Measurements from ENCODE around the gene CNTNAP2. TPM values are rescaled to one million over a fixed set of nuclear protein-coding genes. Genes with fewer than 3 reads are reported as not detected.

The CNTNAP2 gene
- total RNA-seq, 1 donor from 2014 or later = under 0.01 TPM

GRCh38 chr7:146736446-146737190 is 620.0 kb downstream of the CNTNAP2 start:
- DNase-seq (ENCODE audit: extremely low read depth, low read depth, low spot score) = no peak

- no peak for DNase-seq (ENCODE audit: extremely low read depth, low read depth, low spot score)
These were observed 623.4 kb downstream of the CNTNAP2 start for GRCh38 chr7:146740039-146740438.

- DNase-seq (ENCODE audit: extremely low read depth, low read depth, low spot score) = no peak
These were observed 625.3 kb downstream of the CNTNAP2 start for GRCh38 chr7:146741911-146742310.

GRCh38 chr7:146754385-146754784 is 637.8 kb downstream of the CNTNAP2 start:
- no peak for DNase-seq (ENCODE audit: extremely low read depth, low read depth, low spot score)

GRCh38 chr7:146755585-146755984 is 639.0 kb downstream of the CNTNAP2 start:
- DNase-seq (ENCODE audit: extremely low read depth, low read depth, low spot score) = no peak

- DNase-seq (ENCODE audit: extremely low read depth, low read depth, low spot score) = no peak
These were observed 647.9 kb downstream of the CNTNAP2 start for GRCh38 chr7:146764458-146764857.

- no peak for DNase-seq (ENCODE audit: extremely low read depth, low read depth, low spot score)
These were observed 652.4 kb downstream of the CNTNAP2 start for GRCh38 chr7:146768957-146769356.

GRCh38 chr7:146772601-146773000 is 656.0 kb downstream of the CNTNAP2 start:
- DNase-seq (ENCODE audit: extremely low read depth, low read depth, low spot score) = no peak

GRCh38 chr7:146773506-146773905 is 656.9 kb downstream of the CNTNAP2 start:
- no peak for DNase-seq (ENCODE audit: extremely low read depth, low read depth, low spot score)

GRCh38 chr7:146781352-146782116 is 664.9 kb downstream of the CNTNAP2 start:
- no peak for DNase-seq (ENCODE audit: extremely low read depth, low read depth, low spot score)

GRCh38 chr7:146787266-146787665 is 670.7 kb downstream of the CNTNAP2 start:
- DNase-seq (ENCODE audit: extremely low read depth, low read depth, low spot score) = no peak

GRCh38 chr7:146788008-146788407 is 671.4 kb downstream of the CNTNAP2 start:
- DNase-seq (ENCODE audit: extremely low read depth, low read depth, low spot score) = no peak

- no peak for DNase-seq (ENCODE audit: extremely low read depth, low read depth, low spot score)
These were observed 675.0 kb downstream of the CNTNAP2 start for GRCh38 chr7:146791344-146792285.

- no peak for DNase-seq (ENCODE audit: extremely low read depth, low read depth, low spot score)
These were observed 688.0 kb downstream of the CNTNAP2 start for GRCh38 chr7:146804620-146805019.

- no peak for DNase-seq (ENCODE audit: extremely low read depth, low read depth, low spot score)
These were observed 688.5 kb downstream of the CNTNAP2 start for GRCh38 chr7:146805082-146805481.

GRCh38 chr7:146826329-146826728 is 709.7 kb downstream of the CNTNAP2 start:
- no peak for DNase-seq (ENCODE audit: extremely low read depth, low read depth, low spot score)

GRCh38 chr7:146830686-146831085 is 714.1 kb downstream of the CNTNAP2 start:
- DNase-seq (ENCODE audit: extremely low read depth, low read depth, low spot score) = no peak

- DNase-seq (ENCODE audit: extremely low read depth, low read depth, low spot score) = no peak
These were observed 715.3 kb downstream of the CNTNAP2 start for GRCh38 chr7:146831875-146832274.

GRCh38 chr7:146844405-146844804 is 727.8 kb downstream of the CNTNAP2 start:
- no peak for DNase-seq (ENCODE audit: extremely low read depth, low read depth, low spot score)

- no peak for DNase-seq (ENCODE audit: extremely low read depth, low read depth, low spot score)
These were observed 742.1 kb downstream of the CNTNAP2 start for GRCh38 chr7:146858690-146859089.

GRCh38 chr7:146861701-146862100 is 745.1 kb downstream of the CNTNAP2 start:
- DNase-seq (ENCODE audit: extremely low read depth, low read depth, low spot score) = no peak

Data from glomerular endothelial cell (primary cell).